GM21529 (cell line): ENCODE measurements around the gene CCDC116.
"Not testable (repeated sequence)": the region's sequence is repeated elsewhere in the genome, so short reads cannot be mapped to it uniquely, and the experiment has no call there.

ENCODE experiments used
- ATAC-seq: cut with Tn5 transposase; IDR thresholded peaks from one replicate; pipeline ENCODE4 v1.9.1; 2021; ENCODE audit not compliant: unreplicated experiment

Gene CCDC116

DNA sequence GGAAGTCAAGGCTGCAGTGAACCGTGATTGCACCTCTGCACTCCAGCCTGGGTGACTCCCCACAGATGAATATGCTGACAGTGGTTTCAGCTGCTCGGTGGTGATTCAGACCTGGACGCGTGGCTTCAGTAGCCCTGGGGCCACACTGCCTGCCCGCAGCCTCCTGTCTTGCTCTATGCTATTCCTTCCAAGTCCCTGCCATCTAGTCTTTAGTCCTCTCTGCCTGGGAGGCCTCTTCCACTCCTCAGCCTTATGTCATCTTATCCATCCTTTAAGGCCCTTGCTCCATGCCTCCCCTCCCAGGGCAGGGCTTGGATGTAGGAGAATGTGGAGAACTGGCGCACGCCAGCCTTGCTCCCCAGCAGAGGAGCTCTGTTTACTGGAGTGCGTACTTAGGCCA, 25.8 kb upstream of the CCDC116 start:
- no peak for ATAC-seq

DNA sequence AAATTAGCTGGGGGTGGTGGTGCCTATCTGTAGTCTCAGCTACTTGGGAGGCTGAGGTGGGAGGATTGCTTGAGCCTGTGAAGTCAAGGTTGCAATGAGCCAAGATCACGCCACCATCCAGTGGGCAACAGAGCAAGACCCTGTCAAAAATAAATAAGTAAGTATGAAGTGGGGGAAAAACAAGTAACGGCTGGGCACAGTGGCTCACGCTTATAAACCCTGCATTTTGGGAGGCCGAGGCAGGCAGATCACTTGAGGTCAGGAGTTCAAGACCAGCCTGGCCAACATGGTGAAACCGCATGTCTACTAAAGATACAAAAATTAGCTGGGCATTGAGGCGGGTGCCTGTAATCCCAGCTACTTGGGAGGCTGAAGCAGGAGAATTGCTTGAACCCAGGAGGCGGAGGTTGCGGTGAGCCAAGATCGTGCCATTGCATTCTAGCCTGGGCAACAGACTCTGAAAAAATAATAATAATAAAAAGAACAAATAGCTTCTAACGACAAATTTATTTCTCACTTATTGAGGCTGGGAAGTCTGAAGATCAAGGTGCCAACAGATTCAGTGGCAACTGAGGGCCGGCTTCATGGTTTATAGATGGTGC, 22.9 kb upstream of the CCDC116 start:
- not testable (repeated sequence) for ATAC-seq

DNA sequence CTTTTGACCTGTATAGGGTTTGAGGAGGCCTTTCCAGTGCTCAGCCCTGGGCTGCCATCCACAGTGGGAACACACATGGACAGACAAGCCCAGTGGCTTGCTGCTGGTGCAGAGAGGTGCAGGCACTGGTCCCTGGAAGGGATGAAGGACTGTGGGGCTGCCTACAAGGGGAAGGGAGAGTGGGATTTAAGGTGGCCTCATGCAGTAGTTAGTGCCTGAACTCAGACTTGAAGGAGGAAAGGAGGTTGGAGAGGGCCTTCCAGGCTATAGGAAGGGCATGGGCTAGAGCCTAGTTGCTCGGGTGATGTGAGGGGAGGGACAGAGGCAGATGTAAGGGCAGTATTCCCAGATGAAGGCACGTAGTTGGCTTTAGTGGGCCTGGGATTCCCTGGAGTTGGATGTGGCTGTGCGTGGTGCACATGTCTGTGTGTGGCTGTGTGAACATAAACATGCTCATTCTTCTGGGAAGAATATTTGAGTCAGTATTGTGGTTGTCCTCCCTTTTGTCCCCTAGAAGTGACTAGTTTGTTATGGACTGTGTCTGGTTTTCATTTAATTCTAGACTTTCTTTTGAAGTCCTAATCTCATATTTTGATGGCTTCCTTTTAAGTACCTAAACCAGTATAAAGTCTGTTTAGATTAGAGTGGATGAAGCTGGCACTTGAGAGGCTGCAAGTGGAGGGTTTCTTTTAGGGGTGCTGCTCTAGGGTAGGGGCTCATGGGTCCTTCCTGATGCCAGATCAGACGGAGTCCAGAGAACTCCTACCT, 21.2 kb upstream of the CCDC116 start:
- ATAC-seq: no peak

DNA sequence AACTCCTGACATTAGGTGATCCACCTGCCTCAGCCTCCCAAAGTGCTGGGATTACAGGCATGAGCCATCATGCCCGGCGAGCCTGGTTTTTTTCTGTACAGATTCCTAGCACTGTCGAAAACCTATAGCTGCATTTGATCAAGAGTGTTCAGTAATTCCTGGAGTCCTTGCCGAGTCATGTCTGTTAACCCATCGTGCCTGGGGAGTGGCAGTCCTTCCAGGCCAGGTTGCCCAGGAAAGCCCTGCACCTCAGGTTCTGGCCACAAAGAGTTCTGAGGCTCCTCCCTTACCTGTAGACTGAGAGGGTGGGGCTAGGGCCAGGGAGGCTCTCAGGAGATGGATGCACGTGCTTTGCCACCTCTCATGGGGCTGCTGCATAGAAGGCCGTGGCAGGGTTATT, 19.7 kb upstream of the CCDC116 start:
- ATAC-seq: no peak

DNA sequence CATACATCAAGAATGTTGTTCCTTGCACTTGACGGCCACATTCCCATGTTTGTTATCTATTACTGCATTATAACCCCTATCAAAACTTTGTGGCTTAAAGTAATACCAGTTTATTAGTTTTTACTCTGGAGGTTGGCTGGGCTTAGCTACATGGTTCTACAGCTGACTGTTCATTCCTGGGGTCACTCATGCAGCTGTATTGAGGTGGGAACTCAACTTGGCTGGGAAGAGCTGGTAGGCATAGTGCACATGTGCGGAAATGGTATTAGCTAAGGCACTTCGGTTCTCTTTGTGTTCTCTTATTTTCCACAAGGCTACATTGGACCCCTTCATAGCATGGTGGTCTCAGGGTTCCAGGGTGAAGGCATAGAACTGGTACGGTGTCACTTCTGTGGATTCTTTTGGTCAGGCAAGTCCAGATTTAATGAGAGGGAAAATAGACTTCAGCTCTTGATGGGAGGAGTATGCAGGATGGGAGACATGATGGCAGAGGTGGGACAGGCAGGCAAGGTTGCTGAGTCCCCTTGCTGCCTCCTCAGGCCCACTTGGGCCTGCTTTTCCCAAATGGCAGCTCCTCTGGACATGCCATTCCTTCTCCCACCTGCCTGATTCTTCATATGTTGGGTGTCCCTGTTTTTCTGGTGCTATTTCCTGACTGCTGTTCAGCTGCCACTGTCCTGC, 18.9 kb upstream of the CCDC116 start:
- ATAC-seq: no peak

DNA sequence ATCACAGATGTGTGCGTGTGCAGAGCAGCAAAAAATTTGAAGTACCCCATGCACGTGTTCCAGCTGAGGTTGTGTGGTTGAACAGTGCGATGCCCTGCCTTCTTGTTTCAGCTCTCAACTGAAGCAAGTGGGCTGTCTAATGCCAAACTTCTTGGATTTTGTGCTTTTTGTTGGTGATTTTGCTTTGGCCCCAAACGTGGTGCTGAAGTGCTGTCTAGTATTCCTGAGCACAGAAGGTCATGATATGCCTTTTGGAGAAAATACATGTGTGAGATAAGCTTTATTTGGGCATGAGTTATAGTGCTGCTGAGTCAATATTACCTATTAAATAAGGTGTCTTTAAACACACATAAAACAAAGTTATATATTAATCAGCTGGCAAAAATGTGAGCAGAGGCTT, 16.8 kb upstream of the CCDC116 start:
- no peak for ATAC-seq

DNA sequence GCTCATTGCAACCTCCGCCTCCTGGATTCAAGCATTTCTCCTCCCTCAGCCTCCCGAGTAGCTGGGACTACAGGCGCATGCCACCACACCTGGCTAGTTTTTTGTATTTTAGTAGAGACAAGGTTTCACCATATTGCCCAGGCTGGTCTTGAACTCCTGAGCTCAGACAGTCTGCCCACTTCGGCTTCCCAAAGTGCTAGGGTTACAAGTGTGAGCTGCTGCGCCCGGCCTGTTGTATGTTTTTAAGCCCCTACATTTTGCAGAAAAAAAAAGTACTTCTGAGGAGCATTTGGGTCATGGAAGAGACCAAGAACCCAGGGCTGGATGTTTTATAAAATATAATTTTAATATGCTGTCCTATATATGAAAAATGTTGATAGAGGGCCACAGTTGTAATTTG, 15.2 kb upstream of the CCDC116 start:
- ATAC-seq: not testable (repeated sequence)

GRCh38 chr22:21621025-21621424, 11.5 kb upstream of the CCDC116 start:
- ATAC-seq: no peak

DNA sequence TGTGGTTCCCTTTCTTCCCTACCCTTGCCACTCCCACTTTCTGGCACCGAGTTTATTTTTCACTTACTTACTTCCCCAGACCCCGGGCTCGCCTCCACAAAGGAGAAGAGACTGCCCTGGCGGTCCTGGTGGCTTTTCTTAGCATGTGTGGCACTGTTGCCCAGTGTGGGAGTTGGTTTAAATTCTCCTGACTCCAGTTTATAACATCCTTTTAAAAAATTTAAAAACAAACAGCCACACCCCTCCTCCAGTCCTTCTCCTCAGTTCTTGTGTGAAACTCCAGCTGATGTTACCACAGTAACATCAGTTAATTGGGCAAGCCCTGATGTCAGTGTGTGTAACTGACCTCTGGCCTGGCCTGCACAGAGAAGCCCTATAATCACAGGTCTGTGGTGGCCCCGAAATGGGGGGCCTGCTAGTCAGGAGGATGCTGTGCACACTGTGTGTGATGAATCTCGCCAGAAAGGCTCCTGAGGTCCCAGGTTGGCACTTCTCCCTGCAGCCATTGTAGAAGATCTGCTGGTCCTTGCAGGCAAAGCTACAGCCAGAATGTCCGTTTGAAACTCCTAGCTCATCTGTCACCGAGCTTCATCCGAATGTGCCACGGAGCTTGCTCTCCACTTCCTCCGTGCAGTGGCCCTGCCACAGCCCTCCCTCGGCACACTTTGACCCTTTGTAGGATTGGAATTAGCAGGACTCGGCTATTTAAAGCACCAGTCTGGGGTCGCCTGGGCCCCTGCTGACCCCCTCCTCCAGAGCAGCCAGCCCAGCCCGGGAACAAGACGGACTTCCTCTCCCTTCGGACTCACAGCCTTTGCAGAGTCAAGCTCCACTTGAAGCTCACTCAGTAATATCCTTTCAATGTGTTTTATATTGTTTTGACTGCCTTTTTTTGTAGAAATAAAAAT, 10.3 kb upstream of the CCDC116 start:
- ATAC-seq: no peak

DNA sequence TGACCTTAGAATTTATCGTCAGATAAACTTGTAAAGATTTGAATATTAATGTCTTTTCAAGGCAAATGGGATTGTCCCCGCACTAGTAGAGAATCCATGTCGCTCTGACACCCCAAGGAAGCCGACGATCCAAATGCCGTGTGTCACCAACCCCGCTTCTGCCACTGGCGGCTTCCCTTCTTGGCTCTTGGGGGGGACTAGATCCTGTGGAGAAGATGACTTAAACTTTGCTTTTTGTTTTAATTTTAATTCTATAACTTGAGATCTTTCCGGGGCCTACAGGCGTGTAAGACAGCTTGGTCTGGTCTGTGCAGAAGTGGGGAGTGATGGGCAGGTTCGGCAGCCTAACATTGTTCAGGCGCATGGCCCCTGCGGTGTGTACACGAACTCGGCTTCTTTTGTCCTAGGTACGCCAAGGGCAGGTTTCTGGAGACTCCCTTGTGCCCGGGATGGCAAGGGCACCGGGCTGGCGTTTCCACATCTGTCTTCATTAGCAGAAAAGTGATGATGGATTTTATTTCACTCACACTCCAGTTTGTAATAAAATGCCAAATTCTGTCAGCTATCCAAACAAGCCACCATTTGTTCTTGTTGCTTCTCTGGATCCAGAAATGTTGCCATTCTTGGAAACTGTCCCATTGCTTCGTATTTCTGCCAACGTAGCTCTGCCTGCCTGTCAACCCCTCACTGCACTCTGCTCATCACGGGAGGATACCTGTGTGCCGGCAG, 9.5 kb upstream of the CCDC116 start:
- no peak for ATAC-seq

- no peak for ATAC-seq
Observed at GRCh38 chr22:21623648-21623970, 9.0 kb upstream of the CCDC116 start.

DNA sequence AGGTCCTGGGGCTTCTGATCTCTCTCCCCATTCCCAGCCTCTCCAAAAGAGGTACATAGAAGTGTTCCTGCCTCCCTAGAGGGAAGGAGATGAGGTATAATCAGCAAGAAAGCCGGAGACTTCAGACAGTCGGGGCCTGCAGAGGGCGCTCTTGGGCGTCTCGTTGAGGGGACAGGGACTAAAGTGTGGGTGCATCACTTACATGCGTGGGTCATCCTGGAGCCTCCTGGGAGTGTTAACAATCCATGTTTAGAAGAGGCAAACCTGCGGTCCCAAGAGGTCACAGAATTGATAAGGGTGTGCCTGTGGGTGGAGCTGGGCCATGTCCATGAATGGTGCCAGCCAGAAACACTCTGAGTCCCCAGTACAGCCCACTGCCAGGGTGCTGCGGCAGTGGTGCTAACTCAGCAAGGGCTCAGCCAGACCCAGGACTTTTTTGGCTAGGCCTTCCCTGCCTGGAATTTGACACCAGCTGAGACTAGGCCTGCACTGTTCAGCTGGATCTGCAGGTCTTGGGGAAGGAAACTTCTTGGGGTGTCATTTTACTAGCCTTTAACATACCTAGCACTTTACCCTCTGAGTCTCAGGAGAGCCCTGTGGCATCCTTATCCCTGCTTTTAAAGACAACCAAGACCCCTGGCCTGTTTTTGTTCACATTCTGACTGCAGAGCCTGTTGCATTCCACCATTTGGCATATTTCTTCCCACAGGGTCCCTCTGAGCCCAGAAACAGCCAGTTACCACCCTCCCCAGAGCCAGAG, 8.3 kb upstream of the CCDC116 start:
- ATAC-seq: no peak

GRCh38 chr22:21624880-21625791, 7.4 kb upstream of the CCDC116 start:
- ATAC-seq: no peak

DNA sequence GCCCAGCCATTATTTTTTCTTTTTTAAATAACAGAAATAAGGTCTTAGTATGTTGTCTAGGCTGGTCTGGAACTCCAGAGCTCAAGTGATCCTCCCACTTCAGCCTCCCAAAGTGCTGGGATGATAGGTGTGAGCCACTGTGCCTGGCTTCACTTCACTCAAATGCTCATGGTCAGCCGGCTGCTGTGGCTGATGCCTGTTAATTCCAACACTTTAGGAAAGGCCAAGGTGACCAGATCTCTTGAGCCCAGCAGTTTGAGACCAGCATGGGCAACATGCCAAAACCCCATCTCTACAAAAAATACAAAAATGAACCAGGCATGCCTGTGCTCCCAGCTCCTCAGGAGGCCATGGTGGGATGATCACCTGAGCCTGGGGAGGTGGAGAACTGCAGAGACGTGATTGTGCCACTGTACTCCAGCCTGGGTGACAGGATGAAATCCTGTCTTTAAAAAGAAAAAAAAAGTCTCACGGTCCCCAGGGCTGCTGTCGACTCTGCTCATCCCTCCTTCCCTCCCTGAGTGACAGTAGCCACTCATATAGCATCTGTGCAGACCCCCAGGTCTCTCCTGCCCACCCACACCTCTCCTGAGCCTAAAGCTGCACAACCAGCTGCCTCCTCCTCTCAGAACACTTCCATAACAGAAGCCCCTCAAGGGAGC, 6.4 kb upstream of the CCDC116 start:
- no peak for ATAC-seq

GRCh38 chr22:21626735-21627469, 5.7 kb upstream of the CCDC116 start:
- ATAC-seq: no peak

DNA sequence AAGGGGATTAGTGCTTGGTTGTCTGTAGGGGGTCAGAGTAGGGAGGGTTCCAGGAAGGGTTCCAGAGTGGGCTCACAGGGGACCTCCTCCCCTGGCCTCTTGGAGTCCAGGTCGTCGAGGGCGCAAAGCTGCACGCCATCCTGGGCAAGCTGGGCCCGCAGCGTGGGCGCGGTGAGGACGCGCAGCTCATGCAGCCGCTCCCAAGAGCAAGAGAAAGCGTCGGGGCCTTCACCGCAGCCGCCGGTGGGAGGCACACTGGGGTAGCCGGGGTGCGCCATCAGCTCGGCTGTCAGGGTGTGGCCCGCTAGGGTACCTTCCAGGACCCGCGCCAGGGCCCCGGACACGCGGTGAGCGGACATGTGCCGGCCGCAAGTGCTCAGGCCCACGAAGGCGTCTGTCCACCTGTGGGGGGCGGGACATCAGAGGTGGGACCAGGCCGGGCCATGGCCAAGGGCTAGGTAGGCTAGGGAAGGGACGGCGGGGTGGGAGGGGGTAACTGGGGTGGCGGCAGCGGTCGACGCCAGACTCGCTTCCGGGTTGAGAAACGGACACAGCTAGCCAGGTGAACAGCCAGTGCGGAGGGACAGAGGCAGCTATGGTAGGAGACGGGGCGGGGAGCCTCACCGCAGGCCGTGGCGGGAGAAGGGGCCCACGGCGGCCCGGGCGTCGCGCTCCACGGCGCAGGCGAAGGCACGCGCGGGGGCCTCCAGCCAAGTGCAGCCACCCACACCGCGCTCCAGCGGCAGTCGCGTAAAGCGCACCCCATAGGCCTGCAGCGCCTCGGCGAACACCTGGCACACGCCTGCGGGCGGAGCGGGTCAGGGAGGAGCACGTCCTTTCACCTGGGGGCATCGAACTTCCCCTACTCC, 3.9 kb upstream of the CCDC116 start:
- ATAC-seq: no peak
